IMR-90 (cell line): Measurements from ENCODE around the gene RCBTB2. TPM values are rescaled to one million over a fixed set of nuclear protein-coding genes. Genes with fewer than 3 reads are reported as not detected.

Experiments used
- ATAC-seq: fragments of 200-7000 bp; cut with Tn5 transposase; 2 replicates; pipeline ENCODE4 v1.9.1; 2020; ENCODE audit warnings: low read depth, mild to moderate bottlenecking, moderate library complexity
- BruUV-seq: library from RNA; stranded (reverse); fragments of 400-500 nt; replicated peaks from 2 replicates; lab custom pipeline; 2021; lab: Mats Ljungman, UMichigan
- CTCF ChIA-PET: fragments of 300-600 bp; formaldehyde crosslinking; extraction: SDS; loops from one replicate; lab custom pipeline; 2021; ENCODE audit warnings: antibody characterized with exemption; lab: Yijun Ruan, JAX
- POLR2A ChIA-PET: fragments of 300-600 bp; sonication (Branson Sonifier 250); formaldehyde crosslinking; loops from one replicate; lab custom pipeline; 2022; ENCODE audit warnings: antibody characterized with exemption; ENCODE audit not compliant: unreplicated experiment; lab: Charles Lee
- DNase-seq: peaks from one replicate; pipeline ENCODE4 v3.0.0; 2013
- H2AFZ ChIP-seq: replicated peaks from 2 replicates; pipeline ENCODE3; 2013; ENCODE audit warnings: low read length, mild to moderate bottlenecking; ENCODE audit not compliant: poor library complexity
- H2AK5ac ChIP-seq: 2 replicates; pipeline ENCODE4 v1.6.1; 2013; ENCODE audit warnings: low read depth, low read length, inconsistent platforms
- H2AK9ac ChIP-seq: replicated peaks from 2 replicates; pipeline ENCODE3; 2013; ENCODE audit warnings: mild to moderate bottlenecking, low read depth, low read length, moderate library complexity; ENCODE audit not compliant: poor library complexity
- H2BK120ac ChIP-seq: 2 replicates; pipeline ENCODE4 v1.6.1; 2013; ENCODE audit warnings: low read depth, low read length, inconsistent platforms
- H2BK15ac ChIP-seq: 3 replicates; pipeline ENCODE4 v1.6.1; 2013; ENCODE audit warnings: low read depth, low read length, inconsistent platforms
- H2BK20ac ChIP-seq: 2 replicates; pipeline ENCODE4 v1.6.1; 2013; ENCODE audit warnings: low read depth, mild to moderate bottlenecking, inconsistent platforms, low read length, moderate library complexity
- H2BK5ac ChIP-seq: 2 replicates; pipeline ENCODE4 v1.6.1; 2013; ENCODE audit warnings: mild to moderate bottlenecking, low read depth, low read length, inconsistent platforms; ENCODE audit not compliant: poor library complexity, severe bottlenecking
- H3K14ac ChIP-seq: replicated peaks from 2 replicates; pipeline ENCODE4 v1.6.1; 2013; ENCODE audit warnings: low read depth, low read length, inconsistent platforms
- H3K18ac ChIP-seq: 2 replicates; pipeline ENCODE4 v1.6.1; 2013; ENCODE audit warnings: low read depth, low read length, control low read depth
- H3K23ac ChIP-seq: 2 replicates; pipeline ENCODE4 v1.6.1; 2013; ENCODE audit warnings: low read depth, low read length, inconsistent platforms
- H3K27ac ChIP-seq: 2 replicates; pipeline ENCODE4 v1.5.1; 2013; ENCODE audit warnings: mild to moderate bottlenecking, control low read depth, low read length; ENCODE audit not compliant: insufficient read depth
- H3K27me3 ChIP-seq: 2 replicates; pipeline ENCODE4 v1.6.1; 2013; ENCODE audit warnings: low read length; ENCODE audit not compliant: control insufficient read depth, insufficient read depth
- H3K36me3 ChIP-seq: 2 replicates; pipeline ENCODE4 v1.6.1; 2013; ENCODE audit warnings: low read length, mixed read lengths; ENCODE audit not compliant: control insufficient read depth, insufficient read depth
- H3K4ac ChIP-seq: 2 replicates; pipeline ENCODE4 v1.6.1; 2013; ENCODE audit warnings: low read depth, low read length, inconsistent platforms
- H3K4me1 ChIP-seq: 2 replicates; pipeline ENCODE4 v1.6.1; 2013; ENCODE audit warnings: low read length, mixed read lengths; ENCODE audit not compliant: control insufficient read depth, insufficient read depth
- H3K4me2 ChIP-seq: 2 replicates; pipeline ENCODE4 v1.6.1; 2013; ENCODE audit warnings: low read depth, mild to moderate bottlenecking, control low read depth, low read length, moderate library complexity
- H3K4me3 ChIP-seq: 2 replicates; pipeline ENCODE4 v1.5.1; 2013; ENCODE audit warnings: low read depth, mild to moderate bottlenecking, control low read depth, low read length, moderate library complexity; ENCODE audit not compliant: insufficient read depth
- H3K56ac ChIP-seq: 2 replicates; pipeline ENCODE4 v1.6.1; 2013; ENCODE audit warnings: low read length, inconsistent platforms; ENCODE audit not compliant: insufficient read depth; ENCODE audit errors: extremely low read depth
- H3K79me1 ChIP-seq, 2 experiments: 2 replicates each; pipeline ENCODE4 v1.6.1; 2013; ENCODE audit warnings: low read length in 2 of 2, inconsistent platforms in 1 of 2, low read depth in 1 of 2
- H3K9ac ChIP-seq: 2 replicates; pipeline ENCODE4 v1.6.1; 2013; ENCODE audit warnings: low read depth, low read length, control low read depth
- H3K9me1 ChIP-seq: 2 replicates; pipeline ENCODE4 v1.6.1; 2013; ENCODE audit warnings: low read length, inconsistent platforms; ENCODE audit not compliant: insufficient read depth
- H3K9me3 ChIP-seq: 2 replicates; pipeline ENCODE4 v1.6.1; 2013; ENCODE audit warnings: low read length; ENCODE audit not compliant: control insufficient read depth, insufficient read depth
- H4K20me1 ChIP-seq: 2 replicates; pipeline ENCODE4 v1.6.1; 2013; ENCODE audit warnings: low read length, inconsistent platforms; ENCODE audit not compliant: insufficient read depth
- H4K5ac ChIP-seq: 2 replicates; pipeline ENCODE4 v1.6.1; 2013; ENCODE audit warnings: mild to moderate bottlenecking, low read depth, low read length, control low read depth
- H4K8ac ChIP-seq, 2 experiments: 2 replicates each; pipeline ENCODE4 v1.6.1; 2013; ENCODE audit warnings: low read depth in 2 of 2, low read length in 2 of 2, control low read depth in 1 of 2, inconsistent platforms in 1 of 2
- H4K91ac ChIP-seq: 2 replicates; pipeline ENCODE4 v1.6.1; 2013; ENCODE audit warnings: low read depth, low read length, inconsistent platforms; ENCODE audit not compliant: insufficient read depth
- BHLHE40 ChIP-seq: fragments of 150-350 bp; IDR thresholded peaks from 2 replicates; pipeline ENCODE4 v1.6.1; 2016; ENCODE audit warnings: mild to moderate bottlenecking, low read depth, low read length
- CEBPB ChIP-seq: IDR thresholded peaks from 2 replicates; pipeline ENCODE4 v1.6.1; 2012; ENCODE audit warnings: low read depth, low read length, improper control_type of control experiment
- CHD1 ChIP-seq: IDR thresholded peaks from 2 replicates; pipeline ENCODE4 v1.6.1; 2012; ENCODE audit warnings: low read depth, low read length, improper control_type of control experiment
- ELK1 ChIP-seq: fragments of 150-350 bp; IDR thresholded peaks from 2 replicates; pipeline ENCODE4 v1.6.1; 2016; ENCODE audit warnings: low read depth, mild to moderate bottlenecking, low read length, moderate library complexity, borderline replicate concordance
- FOS ChIP-seq: fragments of 150-350 bp; IDR thresholded peaks from 2 replicates; pipeline ENCODE4 v1.6.1; 2016; ENCODE audit warnings: low read depth, low read length
- MAFK ChIP-seq: IDR thresholded peaks from 2 replicates; pipeline ENCODE4 v1.6.1; 2012; ENCODE audit warnings: low read depth, low read length, improper control_type of control experiment
- MAZ ChIP-seq: IDR thresholded peaks from 2 replicates; pipeline ENCODE4 v1.6.1; 2012; ENCODE audit warnings: low read depth, mild to moderate bottlenecking, low read length, improper control_type of control experiment, moderate library complexity, borderline replicate concordance
- MXI1 ChIP-seq: IDR thresholded peaks from 2 replicates; pipeline ENCODE4 v1.6.1; 2012; ENCODE audit warnings: low read depth, mild to moderate bottlenecking, low read length, moderate library complexity, borderline replicate concordance
- NFE2L2 ChIP-seq: fragments of 150-350 bp; IDR thresholded peaks from 2 replicates; pipeline ENCODE4 v1.6.1; 2016; ENCODE audit warnings: low read depth, mild to moderate bottlenecking, low read length
- POLR2A ChIP-seq: IDR thresholded peaks from 2 replicates; pipeline ENCODE4 v1.6.1; 2012; ENCODE audit warnings: mild to moderate bottlenecking, low read depth, low read length
- RAD21 ChIP-seq: IDR thresholded peaks from 2 replicates; pipeline ENCODE4 v1.6.1; 2012; ENCODE audit warnings: low read length, improper control_type of control experiment
- RCOR1 ChIP-seq: IDR thresholded peaks from 2 replicates; pipeline ENCODE4 v1.6.1; 2012; ENCODE audit warnings: mild to moderate bottlenecking, low read length, improper control_type of control experiment; ENCODE audit not compliant: insufficient replicate concordance
- RFX5 ChIP-seq: IDR thresholded peaks from 2 replicates; pipeline ENCODE4 v1.8.0; 2012; ENCODE audit warnings: low read depth, mild to moderate bottlenecking, low read length, moderate library complexity
- SMC3 ChIP-seq: fragments of 150-350 bp; IDR thresholded peaks from 2 replicates; pipeline ENCODE4 v1.6.1; 2016; ENCODE audit warnings: low read depth, mild to moderate bottlenecking, antibody characterized with exemption, low read length, moderate library complexity
- USF2 ChIP-seq: fragments of 150-350 bp; IDR thresholded peaks from 2 replicates; pipeline ENCODE4 v1.6.1; 2017; ENCODE audit warnings: mild to moderate bottlenecking, antibody characterized with exemption, low read length, low read depth
- WGBS, 2 experiments: methylation state at CpG; one replicate each; pipeline versions ENCODE4 v1.1.5 to v1.1.7; 2013; ENCODE audit warnings: missing lambda C conversion rate in 2 of 2; ENCODE audit not compliant: insufficient read length in 1 of 2; ENCODE audit errors: extremely low coverage in 2 of 2; 5-methylcytosine and 5-hydroxymethylcytosine counted together
- dilution Hi-C: fragments of 300-500 bp; cut with HindIII; formaldehyde crosslinking; loops from one replicate; pipeline ENCODE4 v1.14.3; 2018; ENCODE audit warnings: low sequenced_read_pairs; ENCODE audit not compliant: unreplicated experiment
- in situ Hi-C: fragments of 300-500 bp; cut with MboI; formaldehyde crosslinking; loops from 3 replicates; pipeline ENCODE4 v1.14.3; 2019; ENCODE audit warnings: low sequenced_read_pairs, inconsistent platforms, mixed read lengths
- intact Hi-C: fragments of 100-400 bp; cut with micrococcal nuclease; formaldehyde crosslinking; loops from 2 replicates; pipeline ENCODE4 v1.10.0; 2022
- polyA plus RNA-seq, 3 experiments: library from polyadenylated mRNA; depleted of rRNA; stranded (reverse); fragments of >200 nt; gene quantifications; 2 replicates each; pipeline ENCODE4 v1.2.3, GENCODE V29; 2012; ENCODE audit warnings: low replicate concordance in 1 of 3
- total RNA-seq: library from RNA; depleted of rRNA; stranded (reverse); fragments of >200 nt; gene quantifications from 2 replicates; pipeline ENCODE4 v1.2.3, GENCODE V29; 2012
- TF ChIP-seq, protein P1 (sequence below): conservative IDR thresholded peaks from 2 replicates; pipeline ENCODE4 v1.5.1; 2012; ENCODE audit warnings: mild to moderate bottlenecking, low read depth, low read length, improper control_type of control experiment

RCBTB2 gene
- total and polyA plus RNA-seq, 2 of the 4 experiments (the other 2 are of a cell fraction): 4.0 to 5.2 TPM

GRCh38 chr13:48492096-48492440, 40.8 kb downstream of the RCBTB2 start:
- intact Hi-C loops (no loop called here), in situ Hi-C loops (no loop called here)
- no peak overlapping the region for H3K4me3 ChIP-seq

More at GRCh38 chr13:48492096-48492440, 40.8 kb downstream of the RCBTB2 start:
- Histone ChIP-seq H3K9ac (no peak overlapping the region), H2AK9ac (no peak overlapping the region), H2BK5ac (no peak overlapping the region), H2BK20ac (no peak overlapping the region), H4K20me1 (no peaks in the 10 kb centered on the region), H3K36me3 (no peaks in the 10 kb centered on the region), H3K27ac (no peak overlapping the region), H4K5ac (no peak overlapping the region), H2AFZ (no peak overlapping the region), H3K18ac (no peak overlapping the region), H4K91ac (no peak overlapping the region), H3K9me3 (no peaks in the 10 kb centered on the region), H3K27me3 (no peaks in the 10 kb centered on the region), H3K79me1 (no peaks in the 10 kb centered on the region), H3K23ac (no peak overlapping the region), H4K8ac (0 out of 4 replicates have a peak overlapping the region, but pooled peaks of 1 of the 2 experiments have one; percentile 28), H3K4me2 (no peak overlapping the region), H2BK120ac (no peak overlapping the region), H2AK5ac (no peak overlapping the region), H3K9me1 (no peaks in the 10 kb centered on the region; the same call in 1 of the 2 replicates), H3K4me1 (no peaks in the 10 kb centered on the region), H3K14ac (no peak overlapping the region), H2BK15ac (no peak overlapping the region), H3K4ac (no peak overlapping the region), H3K56ac (no peak overlapping the region)
- BruUV-seq: no TSS peak
- dilution Hi-C loops: no loop called here
- ATAC-seq (no peak), DNase-seq (no peak)
- ChIA-PET CTCF (no interaction called here), POLR2A (interaction anchor here (0.9 kb wide), 1 partner anchor 116 kb away, joined by 12 read pairs; no protein-coding TSS in a partner anchor)
- no peak for TF ChIP-seq FOS
- no peak for TF ChIP-seq SMC3
- TF ChIP-seq NFE2L2: no peak
- no peak for TF ChIP-seq MXI1
- no peak for TF ChIP-seq BHLHE40
- TF ChIP-seq RAD21: no peak
- no peak for TF ChIP-seq ELK1
- TF ChIP-seq POLR2A: no peak
- TF ChIP-seq RFX5: no peak
- no peak for TF ChIP-seq CEBPB
- no peak for TF ChIP-seq MAZ
- TF ChIP-seq RCOR1: no peak
- no peak for TF ChIP-seq USF2
- TF ChIP-seq, protein P1, sequence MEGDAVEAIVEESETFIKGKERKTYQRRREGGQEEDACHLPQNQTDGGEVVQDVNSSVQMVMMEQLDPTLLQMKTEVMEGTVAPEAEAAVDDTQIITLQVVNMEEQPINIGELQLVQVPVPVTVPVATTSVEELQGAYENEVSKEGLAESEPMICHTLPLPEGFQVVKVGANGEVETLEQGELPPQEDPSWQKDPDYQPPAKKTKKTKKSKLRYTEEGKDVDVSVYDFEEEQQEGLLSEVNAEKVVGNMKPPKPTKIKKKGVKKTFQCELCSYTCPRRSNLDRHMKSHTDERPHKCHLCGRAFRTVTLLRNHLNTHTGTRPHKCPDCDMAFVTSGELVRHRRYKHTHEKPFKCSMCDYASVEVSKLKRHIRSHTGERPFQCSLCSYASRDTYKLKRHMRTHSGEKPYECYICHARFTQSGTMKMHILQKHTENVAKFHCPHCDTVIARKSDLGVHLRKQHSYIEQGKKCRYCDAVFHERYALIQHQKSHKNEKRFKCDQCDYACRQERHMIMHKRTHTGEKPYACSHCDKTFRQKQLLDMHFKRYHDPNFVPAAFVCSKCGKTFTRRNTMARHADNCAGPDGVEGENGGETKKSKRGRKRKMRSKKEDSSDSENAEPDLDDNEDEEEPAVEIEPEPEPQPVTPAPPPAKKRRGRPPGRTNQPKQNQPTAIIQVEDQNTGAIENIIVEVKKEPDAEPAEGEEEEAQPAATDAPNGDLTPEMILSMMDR: no peak
- TF ChIP-seq MAFK: no peak
- no peak for TF ChIP-seq CHD1
- no CpG with 5 or more reads among the region's 1 CpG for WGBS, 2 experiments
